GM10248 (cell line): ENCODE data around the gene CRADD.

ENCODE experiments used
- CTCF ChIA-PET: fragments of 300-600 bp; sonication (Branson Sonifier 250); formaldehyde crosslinking; extraction: SDS; loops from one replicate; lab custom pipeline; 2021; ENCODE audit warnings: antibody characterized with exemption; lab: Yijun Ruan, JAX
- POLR2A ChIA-PET: fragments of 350-650 bp; sonication (Branson Sonifier 250); formaldehyde crosslinking; extraction: SDS; loops from one replicate; lab custom pipeline; 2020; ENCODE audit warnings: antibody characterized with exemption; lab: Yijun Ruan, JAX
- DNase-seq: peaks from one replicate; pipeline ENCODE4 v3.0.0; 2012; ENCODE audit errors: extremely low spot score
- TF ChIP-seq, protein P1 (sequence below): IDR thresholded peaks from 2 replicates; pipeline ENCODE4 v1.5.1; 2012; ENCODE audit warnings: mild to moderate bottlenecking, low read depth; ENCODE audit errors: extremely low read depth, missing control alignments, control extremely low read depth

Gene CRADD

DNA sequence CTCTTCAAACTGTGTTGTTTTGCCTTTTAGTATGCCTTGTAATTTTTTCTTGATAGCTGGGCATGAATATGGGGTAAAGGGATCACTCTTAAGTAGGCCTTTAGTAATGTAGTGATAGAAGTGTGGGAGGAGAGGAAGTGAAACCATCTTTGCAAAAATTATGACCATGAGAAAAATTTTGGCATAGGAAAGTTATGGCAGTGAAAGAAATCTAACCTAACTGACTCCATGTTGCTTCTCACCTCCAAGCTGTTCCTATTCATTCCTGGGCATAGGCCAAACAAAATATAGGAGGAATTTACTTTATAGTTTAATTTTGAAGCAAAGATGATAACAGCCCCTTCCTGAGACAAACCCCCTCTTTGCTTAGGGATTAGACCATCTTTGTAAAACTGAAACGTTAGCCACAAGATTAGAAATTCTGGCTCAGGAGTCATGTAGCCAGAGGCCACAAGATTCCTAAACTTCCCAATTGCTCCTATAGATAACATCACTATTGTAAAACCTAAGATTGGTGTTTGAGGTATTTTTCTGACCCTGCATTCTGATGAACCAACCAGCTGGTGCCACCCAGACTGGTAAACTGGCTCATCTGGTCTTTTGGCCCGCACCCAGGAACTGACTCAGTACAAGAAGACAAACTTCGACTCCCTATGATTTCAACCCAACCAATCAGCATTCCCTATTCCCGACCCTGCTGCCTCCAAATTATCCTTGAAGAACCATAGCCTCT is 45.8 kb downstream of the CRADD start:
- TF ChIP-seq, protein P1, sequence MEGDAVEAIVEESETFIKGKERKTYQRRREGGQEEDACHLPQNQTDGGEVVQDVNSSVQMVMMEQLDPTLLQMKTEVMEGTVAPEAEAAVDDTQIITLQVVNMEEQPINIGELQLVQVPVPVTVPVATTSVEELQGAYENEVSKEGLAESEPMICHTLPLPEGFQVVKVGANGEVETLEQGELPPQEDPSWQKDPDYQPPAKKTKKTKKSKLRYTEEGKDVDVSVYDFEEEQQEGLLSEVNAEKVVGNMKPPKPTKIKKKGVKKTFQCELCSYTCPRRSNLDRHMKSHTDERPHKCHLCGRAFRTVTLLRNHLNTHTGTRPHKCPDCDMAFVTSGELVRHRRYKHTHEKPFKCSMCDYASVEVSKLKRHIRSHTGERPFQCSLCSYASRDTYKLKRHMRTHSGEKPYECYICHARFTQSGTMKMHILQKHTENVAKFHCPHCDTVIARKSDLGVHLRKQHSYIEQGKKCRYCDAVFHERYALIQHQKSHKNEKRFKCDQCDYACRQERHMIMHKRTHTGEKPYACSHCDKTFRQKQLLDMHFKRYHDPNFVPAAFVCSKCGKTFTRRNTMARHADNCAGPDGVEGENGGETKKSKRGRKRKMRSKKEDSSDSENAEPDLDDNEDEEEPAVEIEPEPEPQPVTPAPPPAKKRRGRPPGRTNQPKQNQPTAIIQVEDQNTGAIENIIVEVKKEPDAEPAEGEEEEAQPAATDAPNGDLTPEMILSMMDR = no peak
- ChIA-PET POLR2A (no interaction called here), CTCF (interaction anchor here (0.7 to 1.2 kb wide), 4 partner anchors 13 to 380 kb away, joined by 3 to 4 read pairs (median 3); no protein-coding TSS in a partner anchor)
- no peak for DNase-seq

GRCh38 chr12:93723568-93723930 is 46.4 kb downstream of the CRADD start:
- DNase-seq = no peak
- TF ChIP-seq, protein P1 = no peak
- ChIA-PET CTCF (interaction anchor here (0.9 to 1.2 kb wide), 3 partner anchors 13 to 379 kb away, joined by 3 to 4 read pairs (median 3); no protein-coding TSS in a partner anchor), POLR2A (no interaction called here)

GRCh38 chr12:93725531-93725930 is 48.4 kb downstream of the CRADD start:
- POLR2A ChIA-PET = no interaction called here
- CTCF ChIA-PET = interaction anchor here (1.5 kb wide), 1 partner anchor 11 kb away, joined by 3 read pairs; no protein-coding TSS in a partner anchor
- TF ChIP-seq, protein P1 = no peak
- DNase-seq = no peak

GRCh38 chr12:93727195-93727811 is 50.1 kb downstream of the CRADD start:
- peak; percentile 22 for DNase-seq
- TF ChIP-seq, protein P1 = no peak
- ChIA-PET CTCF (interaction anchor here (0.6 to 2.4 kb wide), 6 partner anchors 12 to 374 kb away, joined by 3 to 6 read pairs (median 3); no protein-coding TSS in a partner anchor), POLR2A (no interaction called here)

DNA sequence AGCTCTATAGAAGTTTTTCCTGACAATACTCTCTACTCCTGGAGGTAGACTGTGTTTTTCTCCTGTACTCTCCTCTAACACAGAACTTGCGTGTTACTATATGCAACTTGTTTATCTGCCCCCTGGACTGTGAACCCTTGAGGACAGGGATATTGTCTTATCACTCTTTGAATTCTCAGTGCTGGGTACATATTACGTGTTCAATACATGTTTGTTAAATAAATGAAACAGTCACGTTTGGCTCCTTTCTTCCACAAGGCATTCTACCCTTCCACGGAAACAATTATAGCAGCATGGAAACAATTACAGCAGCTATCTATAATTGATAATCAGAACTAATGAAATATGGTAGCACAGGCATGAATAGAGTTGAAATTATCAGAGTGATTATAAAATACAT is 50.7 kb downstream of the CRADD start:
- no peak for DNase-seq
- ChIA-PET CTCF (interaction anchor here (0.9 to 2.4 kb wide), 5 partner anchors 13 to 373 kb away, joined by 3 to 6 read pairs (median 3); no protein-coding TSS in a partner anchor), POLR2A (no interaction called here)
- TF ChIP-seq, protein P1 = no peak

- TF ChIP-seq, protein P1 = no peak
- CTCF ChIA-PET = interaction anchor here (0.8 to 1.5 kb wide), 2 partner anchors 12 to 372 kb away, joined by 3 to 6 read pairs; no protein-coding TSS in a partner anchor
- no peak for DNase-seq
- POLR2A ChIA-PET = no interaction called here
These were observed 52.8 kb downstream of the CRADD start for GRCh38 chr12:93729934-93730333.
